Right kidney (tissue), 1 donor: Measurements from ENCODE around the gene CD101.

Experiments used
- DNase-seq: peaks from one replicate; pipeline ENCODE4 v3.0.0-alpha.2; 2016

CD101 gene

GRCh38 chr1:116984406-116985160 is 17.0 kb upstream of the CD101 start:
- no peak for DNase-seq

GRCh38 chr1:116986421-116987255 is 14.9 kb upstream of the CD101 start:
- no peak for DNase-seq

GRCh38 chr1:116987256-116987555 is 14.4 kb upstream of the CD101 start:
- DNase-seq = no peak

- DNase-seq = no peak
These were observed 13.3 kb upstream of the CD101 start for GRCh38 chr1:116988248-116988647.

- no peak for DNase-seq
These were observed 12.7 kb upstream of the CD101 start for GRCh38 chr1:116988908-116989307.

- no peak for DNase-seq
These were observed 11.7 kb upstream of the CD101 start for GRCh38 chr1:116989835-116990234.

- no peak for DNase-seq
These were observed 10.9 kb upstream of the CD101 start for GRCh38 chr1:116990612-116991151.

- DNase-seq = no peak
These were observed 10.3 kb upstream of the CD101 start for GRCh38 chr1:116991171-116991845.

- DNase-seq = no peak
These were observed 9.6 kb upstream of the CD101 start for GRCh38 chr1:116991918-116992317.

GRCh38 chr1:116993286-116993685 is 8.3 kb upstream of the CD101 start:
- no peak for DNase-seq

- DNase-seq = no peak
These were observed 7.1 kb upstream of the CD101 start for GRCh38 chr1:116994411-116994810.

- no peak for DNase-seq
These were observed 4.5 kb upstream of the CD101 start for GRCh38 chr1:116997066-116997465.

- no peak for DNase-seq
These were observed 3.9 kb upstream of the CD101 start for GRCh38 chr1:116997636-116998035.

GRCh38 chr1:116999596-116999995 is 2.0 kb upstream of the CD101 start:
- no peak for DNase-seq

- DNase-seq = no peak
These were observed 1.4 kb upstream of the CD101 start for GRCh38 chr1:117000142-117000541.

GRCh38 chr1:117003223-117003875 is 1.8 kb downstream of the CD101 start:
- DNase-seq = no peak

GRCh38 chr1:117007719-117008013 is 6.1 kb downstream of the CD101 start:
- no peak for DNase-seq

- no peak for DNase-seq
These were observed 7.1 kb downstream of the CD101 start for GRCh38 chr1:117008656-117009055.

GRCh38 chr1:117009132-117009531 is 7.6 kb downstream of the CD101 start:
- DNase-seq = no peak

GRCh38 chr1:117010310-117010969 is 8.9 kb downstream of the CD101 start:
- no peak for DNase-seq

- DNase-seq = no peak
These were observed 9.8 kb downstream of the CD101 start for GRCh38 chr1:117011334-117011733.

- DNase-seq = no peak
These were observed 11.8 kb downstream of the CD101 start for GRCh38 chr1:117013309-117013858.
